Activated naive CD8-positive, alpha-beta T cell (primary cell): ENCODE data around the gene TGIF2.

Experiments
- H3K27ac Mint-ChIP-seq: one replicate; pipeline ENCODE4 v1.8.0; 2021; ENCODE audit warnings: mixed read lengths
- H3K27me3 Mint-ChIP-seq: one replicate; pipeline ENCODE4 v1.8.0; 2021; ENCODE audit warnings: mixed read lengths
- H3K36me3 Mint-ChIP-seq: one replicate; pipeline ENCODE4 v1.8.0; 2021; ENCODE audit warnings: mixed read lengths
- H3K4me1 Mint-ChIP-seq: one replicate; pipeline ENCODE4 v1.8.0; 2021; ENCODE audit warnings: low read depth, mixed read lengths
- H3K4me3 Mint-ChIP-seq: one replicate; pipeline ENCODE4 v1.8.0; 2021; ENCODE audit warnings: mild to moderate bottlenecking, mixed read lengths
- H3K9me3 Mint-ChIP-seq: one replicate; pipeline ENCODE4 v1.8.0; 2021; ENCODE audit warnings: low read depth, mixed read lengths

The TGIF2 gene

DNA sequence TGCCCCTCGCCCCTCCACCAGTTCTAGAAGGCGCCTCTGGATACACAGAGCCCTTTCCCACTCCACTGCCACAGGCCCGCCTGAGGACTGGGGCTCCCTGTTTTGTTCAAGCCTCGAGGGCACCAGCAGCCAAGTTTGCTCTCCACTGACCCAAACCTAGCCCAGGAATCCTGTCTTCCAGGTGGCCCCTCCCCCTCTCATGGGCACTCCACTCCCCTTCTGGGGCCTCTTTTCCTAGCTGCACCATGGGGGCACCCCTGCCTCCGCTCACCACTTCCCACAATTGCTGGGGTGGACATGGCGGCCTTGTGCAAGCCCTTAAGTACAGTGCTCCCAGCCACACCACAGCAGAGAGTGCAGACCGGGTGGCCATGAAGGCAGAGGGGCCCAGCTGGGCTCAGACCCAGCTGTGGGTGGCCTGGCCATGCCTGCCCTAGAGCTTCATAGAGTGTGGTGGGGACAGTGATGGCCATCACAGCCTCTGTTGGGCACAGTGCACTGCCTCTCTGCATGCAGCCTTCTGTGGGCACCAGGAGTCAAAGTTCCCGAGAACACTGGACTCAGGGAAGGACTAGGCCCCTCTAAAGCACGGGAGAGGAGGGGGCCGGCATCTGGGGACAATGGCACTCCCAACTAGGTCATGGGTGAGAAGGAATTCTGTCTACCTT lies 30.7 kb upstream of the TGIF2 start:
- no peaks in the 10 kb centered on the region for H3K27me3 Mint-ChIP-seq
- H3K36me3 Mint-ChIP-seq: no peaks in the 10 kb centered on the region
- H3K4me3 Mint-ChIP-seq: no peak overlapping the region
- H3K9me3 Mint-ChIP-seq: no peaks in the 10 kb centered on the region
- no peak overlapping the region for H3K27ac Mint-ChIP-seq
- H3K4me1 Mint-ChIP-seq: peaks cover 4% of the 10 kb centered on the region

DNA sequence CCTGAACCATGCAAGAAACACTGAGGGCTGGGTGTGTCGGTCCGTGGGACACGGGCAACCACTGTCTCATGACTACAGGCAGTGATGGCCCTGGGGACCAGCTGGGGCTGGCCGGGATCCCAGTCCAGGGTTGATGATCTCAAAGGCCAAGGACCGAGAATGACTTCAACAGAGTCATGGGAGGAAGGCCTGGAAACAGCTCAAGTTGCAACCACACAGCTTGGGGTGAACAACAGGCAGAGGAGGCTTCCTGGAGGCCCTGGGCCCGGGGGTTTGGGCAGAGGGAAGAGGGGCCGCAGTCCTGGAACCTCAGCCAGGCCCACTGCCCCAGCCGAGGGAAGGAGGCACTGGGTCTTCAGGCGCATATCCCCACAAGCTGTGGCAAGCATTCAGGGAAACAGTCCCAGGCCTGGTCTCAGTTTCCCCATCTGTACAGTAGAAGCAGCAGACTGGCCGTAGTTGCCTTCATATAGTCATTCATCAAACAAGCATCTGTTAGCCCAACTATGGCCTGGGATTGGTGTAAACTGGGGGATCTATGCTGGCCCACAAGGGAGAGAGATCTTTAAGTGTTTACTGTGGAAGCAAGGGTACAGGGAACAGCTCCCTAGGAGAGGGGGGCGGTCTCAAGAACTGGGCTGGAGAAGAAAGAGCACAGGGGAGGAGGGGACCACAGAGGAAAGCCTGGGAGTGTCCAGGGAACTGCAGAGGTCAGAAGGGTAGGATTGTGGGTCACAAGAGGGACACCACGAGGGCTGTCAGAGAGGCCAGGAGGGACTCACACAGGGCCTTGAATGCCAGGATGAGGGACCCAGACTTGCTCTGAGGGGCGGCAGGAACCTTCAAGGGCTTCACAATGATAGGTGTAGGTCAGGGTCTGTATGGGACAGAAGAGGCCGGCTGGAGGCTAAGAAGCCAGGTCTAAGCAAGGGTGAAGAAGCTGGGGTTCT lies 29.9 kb upstream of the TGIF2 start:
- Mint-ChIP-seq H3K4me3 (no peak overlapping the region), H3K9me3 (no peaks in the 10 kb centered on the region), H3K4me1 (peaks cover 4% of the 10 kb centered on the region), H3K27ac (no peak overlapping the region), H3K27me3 (no peaks in the 10 kb centered on the region), H3K36me3 (no peaks in the 10 kb centered on the region)

DNA sequence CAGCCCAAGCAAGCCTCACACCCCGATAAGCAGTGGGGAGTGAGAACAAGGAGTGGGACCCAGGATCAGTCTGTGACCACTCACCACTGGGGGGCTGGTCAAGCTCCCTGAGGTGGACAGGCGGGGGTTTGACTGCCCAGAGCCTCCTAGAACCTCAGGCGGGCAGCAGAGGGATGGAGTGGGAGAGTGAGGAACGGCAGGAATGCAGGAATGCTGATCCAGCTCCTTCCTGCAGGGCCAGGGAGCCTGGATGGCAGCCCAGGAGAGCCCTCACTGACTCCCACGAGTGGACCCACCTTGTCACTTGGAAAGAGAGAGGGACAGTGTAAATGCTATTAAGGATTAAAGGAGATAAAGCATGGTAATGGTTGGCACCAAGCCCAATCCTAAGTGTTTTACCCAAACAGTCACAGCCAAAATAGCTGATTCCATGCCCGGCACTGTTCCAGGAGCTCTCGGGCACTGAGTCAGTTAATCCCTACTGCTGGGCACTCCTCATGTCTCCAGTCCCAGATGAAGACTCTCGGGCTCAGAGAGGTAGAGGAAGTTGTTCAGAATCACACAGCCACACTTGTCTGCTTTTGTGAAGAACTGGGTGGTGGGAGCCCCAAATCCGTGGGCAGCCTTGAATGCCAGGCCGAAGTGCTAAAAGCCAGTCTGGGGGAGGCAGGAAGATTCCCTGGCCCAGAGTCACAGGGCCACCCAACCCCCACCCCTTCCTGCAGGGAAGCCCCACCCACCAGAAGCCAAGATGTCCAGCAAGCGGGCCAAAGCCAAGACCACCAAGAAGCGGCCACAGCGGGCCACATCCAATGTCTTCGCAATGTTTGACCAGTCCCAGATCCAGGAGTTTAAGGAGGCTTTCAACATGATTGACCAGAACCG lies 29.0 kb upstream of the TGIF2 start:
- Mint-ChIP-seq H3K4me1 (peaks cover 4% of the 10 kb centered on the region), H3K9me3 (no peaks in the 10 kb centered on the region), H3K36me3 (no peaks in the 10 kb centered on the region), H3K4me3 (no peak overlapping the region), H3K27ac (no peak overlapping the region), H3K27me3 (no peaks in the 10 kb centered on the region)

DNA sequence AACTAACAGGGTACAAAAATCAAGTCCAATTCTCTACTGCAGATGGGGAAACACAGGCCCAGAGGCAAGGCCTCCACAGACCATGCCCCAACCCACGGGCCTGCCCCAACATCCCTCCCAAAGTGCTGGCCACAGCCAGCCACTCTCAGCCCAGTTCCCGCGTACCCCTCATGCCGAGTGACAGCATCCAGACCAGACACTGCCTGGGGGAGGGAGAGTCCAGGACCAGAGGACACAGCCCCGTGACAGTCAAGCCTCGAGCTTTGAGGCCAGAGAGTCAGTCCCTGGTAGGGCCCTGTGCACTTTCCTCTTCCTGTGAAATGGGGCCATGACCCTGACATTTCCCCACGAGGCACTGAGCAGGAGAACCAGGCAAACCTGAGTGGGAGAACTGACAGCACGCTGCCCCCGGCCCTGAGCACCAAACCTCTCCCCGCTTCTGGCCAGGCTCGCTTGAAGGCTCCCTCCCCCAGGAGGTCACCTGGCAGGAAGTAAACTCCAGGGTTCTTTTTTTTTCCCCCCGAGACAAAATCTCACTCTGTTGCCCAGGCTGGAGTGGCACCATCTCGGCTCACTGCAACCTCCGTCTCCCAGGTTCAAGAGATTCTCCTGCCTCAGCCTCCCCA lies 27.2 kb upstream of the TGIF2 start:
- H3K36me3 Mint-ChIP-seq: no peaks in the 10 kb centered on the region
- H3K4me3 Mint-ChIP-seq: no peak overlapping the region
- H3K4me1 Mint-ChIP-seq: peaks cover 1% of the 10 kb centered on the region
- no peaks in the 10 kb centered on the region for H3K27me3 Mint-ChIP-seq
- H3K27ac Mint-ChIP-seq: no peak overlapping the region
- no peaks in the 10 kb centered on the region for H3K9me3 Mint-ChIP-seq

DNA sequence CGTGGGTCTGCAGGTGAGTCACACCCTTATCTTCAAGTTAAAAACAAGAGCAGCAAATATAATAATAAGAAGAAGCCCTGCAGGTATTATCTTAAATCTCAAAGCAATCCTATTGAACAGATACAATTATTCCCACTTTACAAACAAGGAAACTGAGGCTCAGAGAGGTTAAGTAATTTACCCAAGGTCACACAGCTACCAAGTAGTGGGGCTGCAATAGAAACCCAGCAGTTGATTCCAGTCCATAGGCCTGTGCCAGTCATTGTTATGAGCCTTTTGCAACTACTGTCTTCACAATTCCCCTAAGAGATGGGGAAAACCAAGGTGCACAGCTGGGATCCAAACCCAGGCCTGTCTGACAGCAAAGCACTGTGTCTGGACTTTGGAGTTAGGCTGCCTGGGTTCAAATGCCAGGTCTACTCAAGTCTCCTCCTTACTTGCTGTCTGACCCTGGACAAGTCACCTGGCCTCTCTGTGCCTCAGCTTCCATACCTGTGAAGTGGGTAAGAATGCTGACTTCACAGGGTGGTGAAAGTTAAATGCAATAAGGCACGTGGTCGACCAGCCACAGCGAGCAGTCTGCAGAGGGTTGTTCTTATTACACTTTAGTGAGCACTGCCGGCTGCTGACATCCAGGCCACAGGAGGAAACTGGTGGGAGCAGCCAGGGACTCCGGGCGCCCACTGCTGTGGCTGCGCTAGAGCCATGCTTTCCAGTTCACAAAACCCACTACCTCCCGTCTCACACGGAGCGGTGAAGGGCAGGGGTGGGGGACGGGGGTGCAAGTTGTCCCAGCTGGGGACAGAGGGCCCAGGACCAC lies 26.0 kb upstream of the TGIF2 start:
- H3K27ac Mint-ChIP-seq: no peak overlapping the region
- H3K36me3 Mint-ChIP-seq: no peaks in the 10 kb centered on the region
- H3K27me3 Mint-ChIP-seq: no peaks in the 10 kb centered on the region
- H3K9me3 Mint-ChIP-seq: no peaks in the 10 kb centered on the region
- H3K4me1 Mint-ChIP-seq: peaks cover 1% of the 10 kb centered on the region
- no peak overlapping the region for H3K4me3 Mint-ChIP-seq

DNA sequence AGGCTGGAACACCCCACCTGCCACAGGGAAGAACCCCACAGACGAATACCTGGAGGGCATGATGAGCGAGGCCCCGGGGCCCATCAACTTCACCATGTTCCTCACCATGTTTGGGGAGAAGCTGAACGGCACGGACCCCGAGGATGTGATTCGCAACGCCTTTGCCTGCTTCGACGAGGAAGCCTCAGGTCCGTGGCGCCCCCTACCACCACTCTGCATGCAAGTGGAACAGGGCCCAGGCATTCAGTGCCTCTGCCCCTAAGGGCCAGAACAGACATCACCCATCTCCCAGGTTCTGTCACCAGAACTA lies 25.4 kb upstream of the TGIF2 start:
- H3K4me1 Mint-ChIP-seq: peaks cover 1% of the 10 kb centered on the region
- H3K4me3 Mint-ChIP-seq: no peak overlapping the region
- H3K27ac Mint-ChIP-seq: no peak overlapping the region
- no peaks in the 10 kb centered on the region for H3K9me3 Mint-ChIP-seq
- H3K36me3 Mint-ChIP-seq: no peaks in the 10 kb centered on the region
- H3K27me3 Mint-ChIP-seq: no peaks in the 10 kb centered on the region

DNA sequence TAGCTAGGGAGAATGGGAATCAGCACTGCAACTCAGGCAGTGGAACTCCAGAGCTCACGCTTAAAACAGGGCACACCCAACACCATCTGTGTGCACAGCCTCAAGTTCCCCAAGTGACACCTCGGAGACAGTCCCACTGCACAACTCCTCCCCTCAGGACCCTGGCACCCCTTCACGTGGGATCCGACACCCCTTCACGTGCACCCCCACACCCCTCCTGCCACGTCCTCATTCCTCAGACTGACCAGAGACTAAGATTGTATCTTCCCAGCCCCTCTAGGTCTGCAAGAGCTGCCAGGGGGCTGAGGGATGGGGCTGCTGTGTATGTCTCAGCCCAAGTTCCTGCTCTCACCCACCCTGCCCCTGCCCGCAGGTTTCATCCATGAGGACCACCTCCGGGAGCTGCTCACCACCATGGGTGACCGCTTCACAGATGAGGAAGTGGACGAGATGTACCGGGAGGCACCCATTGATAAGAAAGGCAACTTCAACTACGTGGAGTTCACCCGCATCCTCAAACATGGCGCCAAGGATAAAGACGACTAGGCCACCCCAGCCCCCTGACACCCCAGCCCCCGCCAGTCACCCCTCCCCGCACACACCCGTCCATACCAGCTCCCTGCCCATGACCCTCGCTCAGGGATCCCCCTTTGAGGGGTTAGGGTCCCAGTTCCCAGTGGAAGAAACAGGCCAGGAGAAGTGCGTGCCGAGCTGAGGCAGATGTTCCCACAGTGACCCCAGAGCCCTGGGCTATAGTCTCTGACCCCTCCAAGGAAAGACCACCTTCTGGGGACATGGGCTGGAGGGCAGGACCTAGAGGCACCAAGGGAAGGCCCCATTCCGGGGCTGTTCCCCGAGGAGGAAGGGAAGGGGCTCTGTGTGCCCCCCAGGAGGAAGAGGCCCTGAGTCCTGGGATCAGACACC lies 24.4 kb upstream of the TGIF2 start:
- Mint-ChIP-seq H3K4me1 (no peaks in the 10 kb centered on the region), H3K27me3 (no peaks in the 10 kb centered on the region), H3K4me3 (no peak overlapping the region), H3K27ac (peak overlapping the region; percentile 46), H3K9me3 (no peaks in the 10 kb centered on the region), H3K36me3 (no peaks in the 10 kb centered on the region)

DNA sequence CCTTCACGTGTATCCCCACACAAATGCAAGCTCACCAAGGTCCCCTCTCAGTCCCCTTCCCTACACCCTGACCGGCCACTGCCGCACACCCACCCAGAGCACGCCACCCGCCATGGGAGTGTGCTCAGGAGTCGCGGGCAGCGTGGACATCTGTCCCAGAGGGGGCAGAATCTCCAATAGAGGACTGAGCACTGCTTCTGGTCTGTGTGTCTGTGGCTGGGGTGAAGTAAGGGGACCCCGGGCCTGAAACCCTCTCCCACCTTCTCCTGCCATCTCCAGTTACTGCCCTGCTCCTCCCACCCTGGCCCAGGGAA lies 23.8 kb upstream of the TGIF2 start:
- Mint-ChIP-seq H3K4me3 (no peak overlapping the region), H3K9me3 (no peaks in the 10 kb centered on the region), H3K27ac (no peak overlapping the region), H3K4me1 (no peaks in the 10 kb centered on the region), H3K36me3 (no peaks in the 10 kb centered on the region), H3K27me3 (no peaks in the 10 kb centered on the region)

DNA sequence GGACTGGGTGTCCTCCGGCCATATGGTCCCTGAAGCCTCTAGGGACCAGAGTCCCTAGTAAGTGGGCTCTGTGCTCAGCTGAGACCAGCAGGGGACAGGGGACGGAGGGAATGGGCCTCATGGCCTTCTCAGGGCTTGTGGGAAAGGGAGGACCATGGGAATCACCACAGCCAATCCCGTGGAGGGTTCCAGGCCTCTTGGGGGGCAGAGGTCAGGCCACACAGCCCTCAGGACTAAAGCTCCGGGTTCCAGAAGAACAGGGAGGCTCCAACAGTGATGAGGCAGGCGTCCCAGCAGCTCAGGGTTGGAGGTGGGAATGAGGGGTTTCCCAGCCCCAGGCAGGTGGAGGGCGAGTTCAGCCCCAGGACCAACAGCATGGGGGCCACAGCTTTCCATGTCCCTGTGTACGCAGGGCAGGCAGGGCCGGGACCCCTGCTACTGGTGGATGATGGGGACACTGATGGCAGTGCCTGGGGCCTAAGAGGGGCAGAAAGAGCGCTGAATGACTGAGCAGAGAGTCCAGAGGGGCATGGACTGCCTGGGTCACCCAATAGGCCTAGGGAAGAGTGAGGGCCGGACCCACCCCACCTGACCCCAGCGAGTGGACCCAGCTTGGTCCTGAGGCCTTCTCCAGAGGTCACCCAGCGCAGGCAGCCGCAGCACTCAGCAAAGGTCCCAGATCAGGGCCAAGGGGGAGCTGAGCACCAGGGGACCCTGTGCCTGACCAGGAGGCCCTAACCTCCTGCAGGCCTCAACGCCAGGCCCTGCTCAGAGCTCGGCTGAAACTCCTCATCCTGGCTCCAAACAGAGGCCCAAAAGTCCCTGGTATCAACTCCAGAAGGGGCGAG lies 23.2 kb upstream of the TGIF2 start:
- no peaks in the 10 kb centered on the region for H3K4me1 Mint-ChIP-seq
- H3K36me3 Mint-ChIP-seq: no peaks in the 10 kb centered on the region
- no peaks in the 10 kb centered on the region for H3K9me3 Mint-ChIP-seq
- H3K27me3 Mint-ChIP-seq: no peaks in the 10 kb centered on the region
- no peak overlapping the region for H3K4me3 Mint-ChIP-seq
- no peak overlapping the region for H3K27ac Mint-ChIP-seq

DNA sequence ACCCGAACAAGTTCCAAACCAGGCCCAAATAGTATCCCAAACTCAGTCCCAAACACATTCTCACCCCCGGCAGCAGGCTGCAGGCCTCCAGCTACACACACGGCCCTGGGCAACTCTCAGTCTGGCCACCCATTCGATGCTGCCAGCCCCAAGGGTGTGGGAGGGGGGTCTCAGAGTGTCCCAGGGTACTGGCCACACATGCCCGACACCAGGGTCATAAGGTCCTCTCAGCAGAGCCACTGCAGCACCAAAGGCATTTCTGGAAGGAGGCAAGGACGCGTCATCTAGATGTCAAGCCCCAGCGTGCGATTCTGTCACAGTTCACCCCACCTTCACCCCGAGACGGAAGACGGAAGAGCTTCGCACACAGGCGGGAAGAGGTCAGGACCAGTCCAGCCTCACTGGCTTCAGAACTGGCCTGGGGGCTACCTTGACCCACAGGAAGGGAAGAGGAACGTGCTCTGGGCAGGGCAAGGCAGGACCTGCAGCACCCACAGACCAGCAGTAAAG lies 22.6 kb upstream of the TGIF2 start:
- no peak overlapping the region for H3K27ac Mint-ChIP-seq
- no peaks in the 10 kb centered on the region for H3K36me3 Mint-ChIP-seq
- no peaks in the 10 kb centered on the region for H3K27me3 Mint-ChIP-seq
- no peaks in the 10 kb centered on the region for H3K9me3 Mint-ChIP-seq
- no peak overlapping the region for H3K4me3 Mint-ChIP-seq
- H3K4me1 Mint-ChIP-seq: no peaks in the 10 kb centered on the region

DNA sequence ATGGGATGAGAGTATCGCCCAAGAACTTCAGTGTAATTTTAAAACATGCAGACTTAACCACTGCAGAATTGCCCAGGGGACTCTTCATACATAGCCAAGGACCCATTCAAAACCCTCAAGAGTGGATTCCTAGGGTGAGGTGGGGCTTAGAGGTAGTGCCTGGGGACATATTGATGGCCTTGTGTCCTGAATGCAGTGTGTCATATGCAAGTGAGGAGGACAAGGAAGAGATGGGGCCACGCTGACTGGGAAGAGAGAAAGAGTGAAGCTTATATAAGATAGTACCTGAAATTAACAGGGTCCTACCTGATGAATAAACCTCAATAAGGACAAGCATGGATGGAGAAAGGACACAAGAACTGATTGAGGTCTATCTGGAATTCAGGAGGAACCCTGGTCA lies 18.1 kb upstream of the TGIF2 start:
- no peak overlapping the region for H3K27ac Mint-ChIP-seq
- H3K27me3 Mint-ChIP-seq: no peaks in the 10 kb centered on the region
- H3K4me3 Mint-ChIP-seq: no peak overlapping the region
- peaks cover 8% of the 10 kb centered on the region for H3K4me1 Mint-ChIP-seq
- no peaks in the 10 kb centered on the region for H3K9me3 Mint-ChIP-seq
- H3K36me3 Mint-ChIP-seq: no peaks in the 10 kb centered on the region

DNA sequence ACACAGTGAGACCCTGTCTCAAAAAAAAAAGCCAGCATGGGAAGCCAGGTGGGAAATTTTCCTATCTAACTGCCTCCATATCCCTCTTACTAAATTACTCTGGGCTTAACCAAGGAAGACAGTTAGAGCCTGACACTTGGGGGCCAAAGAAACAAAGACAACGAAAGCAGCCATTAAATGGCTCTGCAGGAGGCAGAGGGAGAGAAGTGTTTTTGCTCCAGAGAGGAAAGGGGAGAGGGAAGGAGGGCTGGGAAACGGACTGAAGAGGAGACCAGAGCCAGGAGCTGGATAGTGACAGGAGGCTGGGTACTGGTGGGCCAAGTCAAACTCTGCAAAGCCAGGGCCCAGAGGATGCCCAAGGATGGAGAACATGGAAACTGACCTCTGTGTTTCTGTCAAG lies 10.7 kb upstream of the TGIF2 start:
- H3K36me3 Mint-ChIP-seq: peaks cover 4% of the 10 kb centered on the region

DNA sequence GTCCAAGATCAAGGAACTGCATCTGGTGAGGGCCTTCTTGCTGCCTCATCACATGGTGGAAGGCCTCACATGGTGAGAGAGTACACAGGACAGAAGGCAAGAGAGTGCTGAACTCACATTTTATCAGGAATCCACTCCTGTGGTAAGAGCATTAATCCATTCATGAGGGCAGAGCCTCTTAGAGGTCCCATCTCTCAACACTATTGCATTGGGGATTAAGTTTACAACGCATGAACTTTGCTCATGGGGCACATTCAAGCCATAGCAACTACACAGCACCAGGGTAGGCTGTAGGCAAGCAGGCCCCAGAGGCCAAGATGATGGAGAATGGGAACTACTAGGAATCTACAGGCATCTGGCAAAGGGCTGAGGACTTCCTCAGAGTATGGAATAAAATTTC lies 10.0 kb upstream of the TGIF2 start:
- Mint-ChIP-seq H3K27me3 (no peaks in the 10 kb centered on the region), H3K4me1 (peaks cover 3% of the 10 kb centered on the region)

More for the DNA sequence above, 10.7 kb upstream of the TGIF2 start:
- Mint-ChIP-seq H3K9me3 (no peaks in the 10 kb centered on the region), H3K4me1 (peaks cover 3% of the 10 kb centered on the region), H3K27me3 (no peaks in the 10 kb centered on the region), H3K27ac (no peak overlapping the region), H3K4me3 (no peak overlapping the region)

More for the DNA sequence above, 10.0 kb upstream of the TGIF2 start:
- Mint-ChIP-seq H3K36me3 (peaks cover 4% of the 10 kb centered on the region), H3K4me3 (no peak overlapping the region), H3K9me3 (no peaks in the 10 kb centered on the region), H3K27ac (no peak overlapping the region)
